Fibroblast of skin of scalp (primary cell): ENCODE results near the gene HAVCR1.

ENCODE experiments used
- DNase-seq: peaks from one replicate; pipeline ENCODE4 v3.0.0-alpha.2; 2013

HAVCR1 gene

GRCh38 chr5:156984064-156984463, 74.9 kb downstream of the HAVCR1 start:
- no peak for DNase-seq

- DNase-seq, result no peak
Observed at GRCh38 chr5:156981481-156981880, 77.4 kb downstream of the HAVCR1 start.
